K562 treated with DMSO at 1 percent for 12 hours (cell line): Measurements from ENCODE around the gene AKR7A3. TPM values are rescaled to one million over a fixed set of nuclear protein-coding genes. Genes with fewer than 3 reads are reported as not detected.

Experiments used
- total RNA-seq: library from RNA; unstranded; fragments of 300-600 nt; gene quantifications from 2 replicates; pipeline ENCODE4 v1.2.3, GENCODE V29; 2022; ENCODE audit not compliant: insufficient read depth

The AKR7A3 gene
- total RNA-seq: 1.8 TPM in 1 of 2 replicates, not detected in the other

DNA sequence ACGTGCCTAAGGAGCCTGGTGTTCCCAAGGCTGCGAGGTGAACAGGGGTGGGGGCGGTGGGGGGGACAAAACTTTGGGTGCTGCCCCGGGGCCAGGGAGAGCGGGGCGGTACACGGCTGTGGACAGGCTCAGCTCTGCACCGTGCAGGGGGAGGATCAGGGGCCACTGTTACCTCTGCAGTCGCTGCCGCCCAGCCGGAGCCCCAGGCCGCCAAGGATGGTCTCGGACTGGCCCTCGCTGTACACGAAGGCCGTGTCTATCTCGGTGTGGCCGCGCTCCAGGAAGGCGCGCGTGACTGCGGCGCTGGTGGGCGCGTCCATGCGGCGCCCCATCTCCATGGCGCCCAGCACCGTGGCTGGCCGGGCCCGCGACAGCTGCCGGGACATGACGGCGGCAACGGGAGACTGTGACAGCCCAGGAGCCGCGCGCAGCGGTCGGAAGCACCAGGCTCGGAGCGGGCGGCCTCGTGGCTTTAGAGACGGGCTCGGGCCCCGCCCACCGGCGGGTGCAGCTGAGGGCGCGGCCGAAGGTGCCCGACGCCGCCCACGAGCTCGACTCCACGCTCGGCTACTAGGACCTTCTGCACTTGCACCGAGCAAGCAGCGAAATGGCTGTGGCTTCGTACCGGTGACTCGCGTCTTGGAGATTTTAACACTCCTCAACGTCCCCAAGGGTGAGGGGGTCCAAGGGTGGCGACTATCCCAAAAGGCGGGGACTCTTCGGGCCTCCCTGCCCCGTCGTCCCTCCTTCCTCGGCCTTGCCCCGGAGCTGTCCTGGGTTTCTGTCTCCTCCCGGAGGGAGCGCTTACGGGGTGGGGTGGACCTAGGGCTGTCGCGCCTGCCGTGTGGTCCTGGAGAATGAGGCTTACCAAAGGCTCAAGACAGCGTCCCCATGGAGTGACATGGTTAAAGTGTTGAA lies at the start of gene AKR7A3:
Gene AKR7A3 (minus strand): TSS at position 447 of the 918 bp plus-strand sequence. CDS start 61 bp downstream, at position 386.

DNA sequence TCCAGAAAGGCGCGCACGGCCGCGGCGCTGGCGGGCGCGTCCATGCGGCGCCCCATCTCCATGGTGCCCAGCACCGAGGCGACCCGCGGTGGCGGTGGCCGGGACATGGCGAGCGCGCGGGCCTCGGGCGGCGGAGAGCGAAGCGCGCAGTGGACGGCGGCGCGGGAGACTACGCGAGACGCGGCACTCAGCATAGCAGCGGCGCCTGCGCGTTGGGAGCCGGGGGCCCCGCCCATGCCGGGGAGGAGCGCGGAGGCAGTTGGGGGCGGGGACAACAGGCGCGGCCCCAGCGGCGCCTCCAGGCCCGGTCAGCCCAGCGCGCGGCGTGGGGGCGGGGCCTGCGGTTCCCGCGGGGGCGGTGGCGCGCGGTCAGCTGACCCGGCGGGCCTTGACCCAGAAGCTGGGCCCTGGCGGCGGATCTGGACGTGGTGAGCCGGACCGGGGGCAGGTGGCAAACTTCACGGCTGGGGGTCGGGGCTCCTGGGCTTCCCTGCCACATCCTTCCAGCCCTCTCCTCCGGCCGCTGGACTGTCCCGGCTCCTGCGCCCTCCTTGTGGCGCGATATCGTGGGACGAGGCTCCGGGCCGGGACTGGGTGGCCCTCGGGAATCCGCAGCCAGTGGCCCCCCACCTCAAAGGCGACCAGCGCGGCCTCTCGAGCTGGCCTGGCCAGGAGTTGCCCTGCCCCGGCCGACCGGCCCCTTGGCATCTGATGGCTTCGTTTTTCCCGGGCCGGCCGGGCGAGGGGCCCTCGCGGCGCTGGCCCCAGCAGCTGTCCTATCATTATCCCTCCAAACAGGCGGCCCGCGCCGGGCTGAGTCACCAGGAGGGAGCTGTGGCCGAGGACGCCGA lies 23.6 kb upstream of the AKR7A3 start, which contains the start of the genes AKR7A2 and SLC66A1:
Gene AKR7A2 (minus strand): TSS at position 214 of the 851 bp plus-strand sequence. CDS start 20 bp downstream, at position 194.
Gene SLC66A1 (plus strand): TSS at position 396 of the 851 bp plus-strand sequence. CDS start 5,352 bp downstream, outside the sequence.

DNA sequence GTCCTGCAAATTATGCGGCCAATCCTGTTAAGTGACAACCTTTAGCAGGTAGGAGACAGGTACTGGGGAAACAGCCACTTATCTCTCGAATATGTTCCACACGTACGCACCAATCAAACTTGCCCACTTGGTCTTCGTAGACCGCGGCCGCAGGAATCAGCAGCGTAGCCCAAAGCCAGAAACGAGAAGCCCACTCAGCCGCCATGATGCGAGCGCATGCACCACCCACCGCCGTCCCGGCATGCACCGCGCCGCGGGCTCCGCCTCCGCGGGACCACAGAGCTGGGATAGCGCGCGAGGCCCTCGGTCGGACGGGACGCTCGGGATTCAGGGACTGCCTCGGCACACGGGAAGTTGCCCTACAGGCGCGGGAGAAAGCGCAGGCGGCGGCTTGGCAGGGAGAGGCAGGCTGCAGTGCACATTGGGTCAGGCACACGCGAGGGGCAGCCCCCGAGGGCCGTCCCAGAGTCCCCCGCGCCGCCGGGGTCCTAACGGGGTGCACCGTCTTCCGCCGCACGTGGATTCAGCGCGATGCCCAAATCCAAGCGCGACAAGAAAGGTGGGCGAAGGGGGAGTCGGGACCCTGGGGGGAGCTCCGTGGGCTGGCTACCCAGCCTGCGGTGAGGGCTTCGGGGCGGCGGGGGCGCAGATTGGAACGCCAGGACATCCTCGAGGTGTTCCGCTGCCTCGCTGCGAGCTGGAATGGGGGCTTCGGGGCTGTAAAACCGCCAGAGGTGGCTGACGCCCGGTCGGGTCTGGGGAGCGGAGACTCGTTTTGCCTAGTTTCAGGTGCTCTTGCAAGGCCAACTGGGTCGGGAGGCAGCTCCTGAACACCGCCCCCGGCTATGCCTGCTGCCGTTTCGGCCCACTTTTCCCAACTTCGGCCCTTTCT lies 37.0 kb downstream of the AKR7A3 start, which contains the start of the genes EMC1 and MRTO4:
Gene EMC1 (minus strand): TSS at position 220 of the 892 bp plus-strand sequence. CDS start 15 bp downstream, at position 205.
Gene MRTO4 (plus strand): TSS at position 501 of the 892 bp plus-strand sequence. CDS start 31 bp downstream, at position 532.

Other genes with a start within 250 kb of the AKR7A3 start
- 122 and 265 TPM in 2 replicates for gene UBR4, start 78.5 kb downstream of the AKR7A3 start, total RNA-seq
- gene EMC1, start 37.2 kb downstream of the AKR7A3 start, total RNA-seq: 9.3 and 46.3 TPM in 2 replicates
- 26.7 and 29.9 TPM in 2 replicates for gene MRTO4, start 37.0 kb downstream of the AKR7A3 start, total RNA-seq
- 148 and 165 TPM in 2 replicates for gene AKR7A2, start 23.4 kb upstream of the AKR7A3 start, total RNA-seq
- 55.8 and 64.4 TPM in 2 replicates for gene SLC66A1, start 23.6 kb upstream of the AKR7A3 start, total RNA-seq
- 233 and 276 TPM in 2 replicates for gene CAPZB, start 196.8 kb upstream of the AKR7A3 start, total RNA-seq